Thyroid gland (tissue), 4 donors: ENCODE data around the gene TTC4. TPM values are rescaled to one million over a fixed set of nuclear protein-coding genes. Genes with fewer than 3 reads are reported as not detected.
A peak's percentile ranks its signal among the peaks of the same experiment; 100 is the strongest.

Experiments used
- DNase-seq, 2 donors: peaks; one replicate each; pipeline ENCODE4 v3.0.0-alpha.2; 2019
- H3K27ac ChIP-seq, 3 donors: fragments of 200-600 bp; sonication (generic); 1 replicate in 2 of 3; 2 replicates in 1 of 3; pipeline ENCODE4 v1.5.1; 2016 to 2019; ENCODE audit warnings: mild to moderate bottlenecking in 1 of 3, moderate library complexity in 1 of 3
- H3K27me3 ChIP-seq: fragments of 200-600 bp; sonication (generic); one replicate; pipeline ENCODE4 v1.5.1; 2019
- H3K36me3 ChIP-seq, 2 donors: fragments of 200-600 bp; sonication (generic); one replicate each; pipeline ENCODE4 v1.5.1; 2016 to 2019
- H3K4me1 ChIP-seq, 2 donors: fragments of 200-600 bp; sonication (generic); one replicate each; pipeline ENCODE4 v1.5.1; 2017 to 2019
- H3K4me3 ChIP-seq, 3 donors: fragments of 200-600 bp; sonication (generic); replicated peaks in 1 of 3; 1 replicate in 2 of 3; 2 replicates in 1 of 3; pipeline ENCODE4 v1.5.1; 2016; ENCODE audit warnings: mild to moderate bottlenecking in 1 of 3
- H3K9me3 ChIP-seq: fragments of 200-600 bp; sonication (generic); one replicate; pipeline ENCODE4 v1.5.1; 2017
- CTCF ChIP-seq, 6 experiments: fragments of 200-600 bp in 3 of 6; fragments of 450-650 bp in 3 of 6; sonication (generic) in 3 of 6; IDR thresholded peaks; one replicate each; pipeline ENCODE4 v1.5.1; 2016 to 2019; ENCODE audit warnings: antibody characterized with exemption in 6 of 6, mild to moderate bottlenecking in 2 of 6, inconsistent platforms in 1 of 6, moderate library complexity in 1 of 6
- POLR2A ChIP-seq, 2 donors: fragments of 450-650 bp; IDR thresholded peaks; one replicate each; pipeline ENCODE4 v1.6.1; 2017; ENCODE audit warnings: antibody characterized with exemption in 2 of 2, mild to moderate bottlenecking in 2 of 2, moderate library complexity in 1 of 2
- WGBS, 2 donors: methylation state at CpG; one replicate each; pipeline ENCODE4 v1.1.5; 2017; 5-methylcytosine and 5-hydroxymethylcytosine counted together
- intact Hi-C: fragments of 100-400 bp; cut with DNase I; formaldehyde crosslinking; loops from one replicate; pipeline ENCODE4 v1.15.1; 2023
- total RNA-seq, 4 donors: library from RNA; depleted of rRNA; stranded (reverse); fragments of >200 nt; gene quantifications; one replicate each; pipeline ENCODE4 v1.2.3, GENCODE V29; 2016

TTC4 gene
- total RNA-seq: 10 to 100 TPM; 12.6 to 26.0 (median 21.8) TPM

- DNase-seq: peak; percentile 78 to 80
- H3K27ac ChIP-seq: peak within 1 kb of the TSS; percentile 13 to 48 (median 27)
- 0 to 1% methylated on average over 21 to 46 of the region's 51 CpGs for WGBS, 2 donors
- peaks cover 8 to 11% of the 10 kb centered on the region in 2 donors for H3K4me1 ChIP-seq
- H3K4me3 ChIP-seq: peak within 1 kb of the TSS; percentile 37 to 76 (median 69)
- no peaks in the 10 kb centered on the region for H3K27me3 ChIP-seq
- peak in 1 of 2 donors; percentile 67 for TF ChIP-seq POLR2A (IDR thresholded peaks at IDR 0.05)
- peak in 1 of 6 experiments; percentile 3 for TF ChIP-seq CTCF (IDR thresholded peaks at IDR 0.05)
- peaks cover 4 to 6% of the 10 kb centered on the region in 2 donors for H3K36me3 ChIP-seq
- intact Hi-C loops: no loop called here
- no peaks in the 10 kb centered on the region for H3K9me3 ChIP-seq
Observed at GRCh38 chr1:54715493-54716298, at the start of gene TTC4. TSS of gene TTC4 (plus strand) at chr1:54715861. CDS start at chr1:54715909, 48 bp downstream.

- no peak overlapping the region for H3K27ac ChIP-seq
- H3K4me3 ChIP-seq: no peak overlapping the region
- 93 to 94% methylated on average over 6 of the region's 6 CpGs for WGBS, 2 donors
- no peaks in the 10 kb centered on the region for H3K27me3 ChIP-seq
- no peaks in the 10 kb centered on the region for H3K9me3 ChIP-seq
- intact Hi-C loops: no loop called here
- no peak for DNase-seq
- TF ChIP-seq CTCF (IDR thresholded peaks at IDR 0.05) (no peak), POLR2A (IDR thresholded peaks at IDR 0.05) (no peak)
- no peaks in the 10 kb centered on the region for H3K36me3 ChIP-seq
- H3K4me1 ChIP-seq: no peaks in the 10 kb centered on the region
Observed at GRCh38 chr1:54666333-54666732, 49.3 kb upstream of the TTC4 start.

- H3K9me3 ChIP-seq: no peaks in the 10 kb centered on the region
- intact Hi-C loops: no loop called here
- no peak for DNase-seq
- H3K4me3 ChIP-seq: no peak overlapping the region
- no peaks in the 10 kb centered on the region for H3K27me3 ChIP-seq
- H3K27ac ChIP-seq: no peak overlapping the region
- TF ChIP-seq POLR2A (IDR thresholded peaks at IDR 0.05) (no peak), CTCF (IDR thresholded peaks at IDR 0.05) (no peak)
- WGBS, 2 donors: 83 to 94% methylated on average over 2 of the region's 2 CpGs
- no peaks in the 10 kb centered on the region for H3K4me1 ChIP-seq
- H3K36me3 ChIP-seq: no peaks in the 10 kb centered on the region
Observed at GRCh38 chr1:54667797-54668196, 47.9 kb upstream of the TTC4 start.

- H3K27ac ChIP-seq: no peak overlapping the region
- no peaks in the 10 kb centered on the region for H3K9me3 ChIP-seq
- intact Hi-C loops: no loop called here
- no peaks in the 10 kb centered on the region for H3K36me3 ChIP-seq
- no peaks in the 10 kb centered on the region for H3K27me3 ChIP-seq
- DNase-seq: no peak
- H3K4me3 ChIP-seq: no peak overlapping the region
- TF ChIP-seq POLR2A (IDR thresholded peaks at IDR 0.05): no peak
- TF ChIP-seq CTCF (IDR thresholded peaks at IDR 0.05): no peak
- no peaks in the 10 kb centered on the region for H3K4me1 ChIP-seq
- WGBS, 2 donors: 86 to 95% methylated on average over 2 of the region's 2 CpGs
Observed at GRCh38 chr1:54668567-54668966, 47.1 kb upstream of the TTC4 start.

- no peaks in the 10 kb centered on the region for H3K4me1 ChIP-seq
- peak in 1 of 2 donors; percentile 15 for DNase-seq
- H3K27ac ChIP-seq: no peak overlapping the region
- H3K36me3 ChIP-seq: no peaks in the 10 kb centered on the region
- TF ChIP-seq CTCF (IDR thresholded peaks at IDR 0.05): peak in 4 of 6 experiments; percentile 21 to 52 (median 44)
- no peak for TF ChIP-seq POLR2A (IDR thresholded peaks at IDR 0.05)
- no peaks in the 10 kb centered on the region for H3K27me3 ChIP-seq
- H3K9me3 ChIP-seq: no peaks in the 10 kb centered on the region
- intact Hi-C loops: no loop called here
- WGBS, 2 donors: 66 to 68% methylated on average over 6 of the region's 6 CpGs
- H3K4me3 ChIP-seq: no peak overlapping the region
Observed at GRCh38 chr1:54671985-54672608, 43.6 kb upstream of the TTC4 start.
